Heart left ventricle (tissue), 13 donors: ENCODE data around the gene TBX4.

ENCODE experiments used
- CTCF ChIP-seq, 12 donors: fragments of 200-600 bp; sonication (generic) in 4 of 12; IDR thresholded peaks; one replicate each; pipeline versions ENCODE4 v1.5.0 to v1.8.0; 2018 to 2022; ENCODE audit warnings: antibody characterized with exemption in 12 of 12, mild to moderate bottlenecking in 5 of 12
- POLR2A ChIP-seq, 2 donors: fragments of 450-650 bp; IDR thresholded peaks; one replicate each; pipeline ENCODE4 v1.6.1; 2017; ENCODE audit warnings: antibody characterized with exemption in 2 of 2, mild to moderate bottlenecking in 2 of 2, moderate library complexity in 2 of 2
- donor health status: ischemic (EF 13 %, LVEDD 7.1; RV severe dilation, severe dysfunction).
- donor health status: DM: no; HTN: yes; CAD: no.
- donor health status: DM: no; HTN: no; CAD: no.
- donor health status: ischemic (EF 25% LVEDD 6.9; RV normal size, moderate dysfunction).
- donor health status: ischemic (EF 25% LVEDD 5.7; RV mildly dilated, moderate dysfunction).
- donor health status: ischemic (EF 35%, LVEDD 5.7; RV mildly dilated, moderate dysfunction).
- donor health status: nonischemic (EF 11% LVEDD 7.7; RV severe dilation, severe dysfunction).
- donor health status: DM: yes; HTN: yes; CAD: no.
- donor health status: PGD.
- donor health status: ischemic (EF 29% LVEDD 5.4; RV normal size, mild dysfunction).
- donor health status: nonischemic (EF 23%, LVEDD 6.1; RV moderate dilation, normal function).

DNA sequence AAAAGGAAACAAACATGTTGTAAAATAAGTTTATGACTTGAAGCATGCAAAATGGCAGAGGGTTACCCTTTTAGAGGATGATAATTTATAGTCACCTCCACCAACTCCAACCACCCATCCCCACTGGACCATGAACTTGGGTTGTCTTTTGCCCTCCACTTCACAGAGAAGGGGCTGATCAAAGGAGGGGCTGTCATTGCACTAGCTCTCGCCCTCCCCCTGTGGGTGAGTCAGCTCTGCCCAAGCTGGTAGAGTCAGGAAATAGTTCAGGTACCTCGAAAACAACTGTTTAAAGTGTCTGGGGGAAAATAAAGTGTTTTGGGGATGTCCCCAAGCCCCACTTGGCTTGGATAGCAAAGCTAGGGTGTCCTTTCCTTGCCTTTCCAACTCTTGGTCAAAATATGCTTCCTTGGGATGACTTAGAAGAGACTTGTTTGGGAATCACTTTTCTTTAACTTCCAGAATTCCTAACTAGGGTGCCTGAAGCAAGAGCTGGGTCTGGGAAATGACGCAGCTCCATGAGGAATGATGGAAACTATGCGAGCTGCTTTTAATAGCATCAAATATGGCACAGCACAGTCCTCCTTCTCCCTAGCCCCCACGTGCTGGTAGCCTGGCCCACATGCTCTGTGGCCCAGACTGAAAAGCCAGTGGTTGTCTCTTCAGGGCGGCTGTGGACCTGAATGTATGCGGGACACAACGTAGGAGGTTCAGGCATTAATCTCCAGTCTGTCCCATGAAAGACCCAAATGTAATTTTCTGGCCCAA, 40.7 kb downstream of the TBX4 start:
- TF ChIP-seq POLR2A (IDR thresholded peaks at IDR 0.05) (no peak), CTCF (IDR thresholded peaks at IDR 0.05) (no peak)
